ENCODE data around the gene TMEM271. TPM values are rescaled to one million over a fixed set of nuclear protein-coding genes. Genes with fewer than 3 reads are reported as not detected.

The TMEM271 gene
- total and polyA plus RNA-seq, 2 donors (not counting 3 experiments of a cell fraction or from before 2014, with no cell fraction given), result not detected

DNA sequence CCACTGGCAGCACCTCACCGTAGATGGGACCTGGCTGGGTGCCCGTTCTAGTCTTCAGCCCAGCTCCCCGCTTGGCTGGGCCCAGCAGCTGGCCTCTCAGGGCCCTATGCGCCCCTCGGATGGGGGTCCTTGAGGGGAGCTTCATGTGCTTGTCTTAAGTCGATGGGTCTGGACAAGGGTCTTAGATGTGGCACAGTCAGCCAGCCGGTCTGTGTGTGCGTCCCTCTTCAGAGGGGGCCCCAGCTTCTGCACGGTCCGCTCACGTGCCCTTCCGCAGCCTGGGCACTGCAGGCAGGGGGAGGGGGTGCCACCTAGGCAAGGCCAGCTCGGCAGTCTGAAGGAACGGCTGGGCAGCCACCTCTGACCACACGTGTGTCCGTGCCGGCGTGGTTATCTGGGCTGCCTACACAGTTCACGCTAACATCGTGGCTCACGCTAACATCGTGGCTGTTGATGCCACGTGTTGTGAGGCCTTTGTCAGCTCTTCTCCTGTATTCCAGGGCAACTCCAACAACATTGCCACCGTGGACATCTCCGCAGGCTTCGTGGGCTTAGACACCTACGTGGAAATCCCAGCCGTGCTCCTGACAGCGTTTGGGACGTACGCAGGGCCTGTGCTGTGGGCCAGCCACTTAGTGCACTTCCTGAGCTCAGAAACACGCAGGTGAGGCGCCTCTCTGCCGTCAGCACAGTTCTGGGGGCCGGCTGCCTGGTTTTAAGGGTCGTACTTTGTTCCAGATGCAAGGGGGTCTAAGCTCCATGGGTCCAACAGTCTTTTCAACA lies 42.6 kb downstream of the TMEM271 start:
- FAIRE-seq, result no peak
- intact Hi-C loops (cut with micrococcal nuclease), result no loop called here
- BruUV-seq (replicated peaks), result no TSS peak
- no peaks in the 10 kb centered on the region for H3K27me3 ChIP-seq (ENCODE audit: control insufficient read depth in 2 of 2, insufficient read depth in 2 of 2, low read length in 2 of 2)
- H4K20me1 ChIP-seq (replicated peaks; ENCODE audit: control insufficient read depth, extremely low read depth, insufficient read depth, low read length), result no peaks in the 10 kb centered on the region
- H3K4me1 ChIP-seq (ENCODE audit: control insufficient read depth, extremely low read depth, insufficient read depth, low read length), result no peaks in the 10 kb centered on the region
- ChIA-PET POLR2A (no interaction called here), CTCF (no interaction called here)
- no peak overlapping the region for H2AFZ ChIP-seq (ENCODE audit: low read depth, low read length)
- TF ChIP-seq JUN (IDR thresholded peaks at IDR 0.05; ENCODE audit: borderline replicate concordance, insufficient read depth, insufficient read length, low read depth), result no peak
- TF ChIP-seq, protein P1, sequence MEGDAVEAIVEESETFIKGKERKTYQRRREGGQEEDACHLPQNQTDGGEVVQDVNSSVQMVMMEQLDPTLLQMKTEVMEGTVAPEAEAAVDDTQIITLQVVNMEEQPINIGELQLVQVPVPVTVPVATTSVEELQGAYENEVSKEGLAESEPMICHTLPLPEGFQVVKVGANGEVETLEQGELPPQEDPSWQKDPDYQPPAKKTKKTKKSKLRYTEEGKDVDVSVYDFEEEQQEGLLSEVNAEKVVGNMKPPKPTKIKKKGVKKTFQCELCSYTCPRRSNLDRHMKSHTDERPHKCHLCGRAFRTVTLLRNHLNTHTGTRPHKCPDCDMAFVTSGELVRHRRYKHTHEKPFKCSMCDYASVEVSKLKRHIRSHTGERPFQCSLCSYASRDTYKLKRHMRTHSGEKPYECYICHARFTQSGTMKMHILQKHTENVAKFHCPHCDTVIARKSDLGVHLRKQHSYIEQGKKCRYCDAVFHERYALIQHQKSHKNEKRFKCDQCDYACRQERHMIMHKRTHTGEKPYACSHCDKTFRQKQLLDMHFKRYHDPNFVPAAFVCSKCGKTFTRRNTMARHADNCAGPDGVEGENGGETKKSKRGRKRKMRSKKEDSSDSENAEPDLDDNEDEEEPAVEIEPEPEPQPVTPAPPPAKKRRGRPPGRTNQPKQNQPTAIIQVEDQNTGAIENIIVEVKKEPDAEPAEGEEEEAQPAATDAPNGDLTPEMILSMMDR (IDR thresholded peaks at IDR 0.05; ENCODE audit: extremely low read depth in 1 of 2, insufficient read depth in 1 of 2, low read depth in 1 of 2, low read length in 2 of 2), result no peak
- no peak for TF ChIP-seq GATA2 (IDR thresholded peaks at IDR 0.05; ENCODE audit: insufficient read depth, insufficient read length, low read depth, low read length)
- TF ChIP-seq, protein P2, sequence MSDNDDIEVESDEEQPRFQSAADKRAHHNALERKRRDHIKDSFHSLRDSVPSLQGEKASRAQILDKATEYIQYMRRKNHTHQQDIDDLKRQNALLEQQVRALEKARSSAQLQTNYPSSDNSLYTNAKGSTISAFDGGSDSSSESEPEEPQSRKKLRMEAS (IDR thresholded peaks at IDR 0.05; ENCODE audit: insufficient read depth, insufficient read length), result no peak
- TF ChIP-seq POLR2AphosphoS5 (IDR thresholded peaks at IDR 0.05; ENCODE audit: insufficient read depth, low read depth, low read length), result no peak
- TF ChIP-seq FOS (IDR thresholded peaks at IDR 0.05; ENCODE audit: borderline replicate concordance, insufficient read depth, low read length), result no peak
- H3K27ac ChIP-seq (ENCODE audit: insufficient read depth, low read depth, low read length), result no peak overlapping the region
- dilution Hi-C loops (cut with MboI; ENCODE audit: extremely low pct_ligation_motif_present, low sequenced_read_pairs), result no loop called here
- no peak for DNase-seq (ENCODE audit: low read depth, low spot score)
- H3K4me3 ChIP-seq (replicated peaks in 1 of 3; ENCODE audit: insufficient read depth in 1 of 3, low read depth in 1 of 3, low read length in 3 of 3), result no peak overlapping the region
- no peaks in the 10 kb centered on the region for H3K9me3 ChIP-seq (replicated peaks; ENCODE audit: control insufficient read depth, insufficient read depth, low read length)
- no peak overlapping the region for H3K9ac ChIP-seq (replicated peaks; ENCODE audit: extremely low read depth, insufficient read depth, low read length)
- H3K36me3 ChIP-seq (ENCODE audit: control insufficient read depth in 2 of 2, extremely low read depth in 1 of 2, insufficient read depth in 2 of 2, low read length in 2 of 2), result peaks cover 0 to 41% of the 10 kb centered on the region in 2 experiments
- H3K9me1 ChIP-seq (replicated peaks; ENCODE audit: control insufficient read depth, extremely low read depth, insufficient read depth, low read length), result no peaks in the 10 kb centered on the region
- no peaks in the 10 kb centered on the region for H3K79me2 ChIP-seq (ENCODE audit: control insufficient read depth, insufficient read depth, low read length)
- no peak overlapping the region for H3K4me2 ChIP-seq (ENCODE audit: insufficient read depth, low read length)

Data from endothelial cell of umbilical vein (primary cell).